Measurements from ENCODE around the gene BMPR1B. TPM values are rescaled to one million over a fixed set of nuclear protein-coding genes. Genes with fewer than 3 reads are reported as not detected.
A peak's percentile ranks its signal among the peaks of the same experiment; 100 is the strongest.

BMPR1B gene
- total RNA-seq (2021; ENCODE audit: unreplicated experiment): not detected
- not detected in 2 replicates for polyA plus RNA-seq (2012)
- Bru-seq, nascent RNA: percentile 12 among the genes with signal in this experiment
- BruChase-seq, experiment 1, labeled RNA remaining after a 6-hour chase: percentile 21 among the genes with signal in this experiment
- BruChase-seq, experiment 2, labeled RNA remaining after a 2-hour chase: percentile 18 among the genes with signal in this experiment
- long read RNA-seq: 0 reads

- H2AFZ ChIP-seq (ENCODE audit: low read depth, low read length, poor library complexity, severe bottlenecking): no peak within 1 kb of the TSS
- no peaks in the 10 kb centered on the region for H3K9me3 ChIP-seq (ENCODE audit: control insufficient read depth in 1 of 2, insufficient read depth in 1 of 2, low read depth in 1 of 2, low read length in 2 of 2)
- no peak within 1 kb of the TSS for H3K4me3 ChIP-seq (replicated peaks in 1 of 2; ENCODE audit: low read depth in 1 of 2, low read length in 2 of 2)
- POLR2A ChIA-PET: no interaction called here
- no peaks in the 10 kb centered on the region for H3K79me2 ChIP-seq (ENCODE audit: insufficient read depth, low read length)
- RAD21 ChIA-PET (ENCODE audit: low non-redundant PET in 1 of 2, low total read pairs in 2 of 2, uncharacterized antibody in 2 of 2, unreplicated experiment in 2 of 2): no interaction called here
- no peak within 1 kb of the TSS for H3K4me2 ChIP-seq (ENCODE audit: low read length)
- CTCF ChIA-PET: interaction anchor here (0.7 to 1.0 kb wide), 2 partner anchors 261 to 368 kb away, joined by 3 read pairs; no protein-coding TSS in a partner anchor
- H3K9ac ChIP-seq (ENCODE audit: low read length): no peak within 1 kb of the TSS
- H3K27me3 ChIP-seq (ENCODE audit: insufficient read depth, low read length): no peaks in the 10 kb centered on the region
- H3K36me3 ChIP-seq (ENCODE audit: control insufficient read depth in 1 of 2, insufficient read depth in 2 of 2, low read length in 2 of 2): no peaks in the 10 kb centered on the region
- no peak within 1 kb of the TSS for H3K27ac ChIP-seq (ENCODE audit: low read depth, low read length)
- no TSS peak for BruUV-seq (replicated peaks)
- H4K20me1 ChIP-seq (ENCODE audit: insufficient read depth): no peaks in the 10 kb centered on the region
- DNase-seq (ENCODE audit: low read depth, low spot score): no peak
- H3K4me1 ChIP-seq (ENCODE audit: control insufficient read depth in 1 of 2, insufficient read depth in 2 of 2, low read length in 2 of 2): no peaks in the 10 kb centered on the region
- intact Hi-C loops (cut with micrococcal nuclease): no loop called here
- ATAC-seq: no peak
- H3K9me2 ChIP-seq (ENCODE audit: insufficient read depth): no peaks in the 10 kb centered on the region
- TF ChIP-seq, protein P1, sequence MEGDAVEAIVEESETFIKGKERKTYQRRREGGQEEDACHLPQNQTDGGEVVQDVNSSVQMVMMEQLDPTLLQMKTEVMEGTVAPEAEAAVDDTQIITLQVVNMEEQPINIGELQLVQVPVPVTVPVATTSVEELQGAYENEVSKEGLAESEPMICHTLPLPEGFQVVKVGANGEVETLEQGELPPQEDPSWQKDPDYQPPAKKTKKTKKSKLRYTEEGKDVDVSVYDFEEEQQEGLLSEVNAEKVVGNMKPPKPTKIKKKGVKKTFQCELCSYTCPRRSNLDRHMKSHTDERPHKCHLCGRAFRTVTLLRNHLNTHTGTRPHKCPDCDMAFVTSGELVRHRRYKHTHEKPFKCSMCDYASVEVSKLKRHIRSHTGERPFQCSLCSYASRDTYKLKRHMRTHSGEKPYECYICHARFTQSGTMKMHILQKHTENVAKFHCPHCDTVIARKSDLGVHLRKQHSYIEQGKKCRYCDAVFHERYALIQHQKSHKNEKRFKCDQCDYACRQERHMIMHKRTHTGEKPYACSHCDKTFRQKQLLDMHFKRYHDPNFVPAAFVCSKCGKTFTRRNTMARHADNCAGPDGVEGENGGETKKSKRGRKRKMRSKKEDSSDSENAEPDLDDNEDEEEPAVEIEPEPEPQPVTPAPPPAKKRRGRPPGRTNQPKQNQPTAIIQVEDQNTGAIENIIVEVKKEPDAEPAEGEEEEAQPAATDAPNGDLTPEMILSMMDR (IDR thresholded peaks at IDR 0.05 in 2 of 3, conservative IDR thresholded peaks at IDR 0.05 in 1 of 3; ENCODE audit: borderline replicate concordance in 1 of 3, insufficient read depth in 1 of 3, low read depth in 2 of 3, low read length in 2 of 3): no peak
- TF ChIP-seq, protein P2, sequence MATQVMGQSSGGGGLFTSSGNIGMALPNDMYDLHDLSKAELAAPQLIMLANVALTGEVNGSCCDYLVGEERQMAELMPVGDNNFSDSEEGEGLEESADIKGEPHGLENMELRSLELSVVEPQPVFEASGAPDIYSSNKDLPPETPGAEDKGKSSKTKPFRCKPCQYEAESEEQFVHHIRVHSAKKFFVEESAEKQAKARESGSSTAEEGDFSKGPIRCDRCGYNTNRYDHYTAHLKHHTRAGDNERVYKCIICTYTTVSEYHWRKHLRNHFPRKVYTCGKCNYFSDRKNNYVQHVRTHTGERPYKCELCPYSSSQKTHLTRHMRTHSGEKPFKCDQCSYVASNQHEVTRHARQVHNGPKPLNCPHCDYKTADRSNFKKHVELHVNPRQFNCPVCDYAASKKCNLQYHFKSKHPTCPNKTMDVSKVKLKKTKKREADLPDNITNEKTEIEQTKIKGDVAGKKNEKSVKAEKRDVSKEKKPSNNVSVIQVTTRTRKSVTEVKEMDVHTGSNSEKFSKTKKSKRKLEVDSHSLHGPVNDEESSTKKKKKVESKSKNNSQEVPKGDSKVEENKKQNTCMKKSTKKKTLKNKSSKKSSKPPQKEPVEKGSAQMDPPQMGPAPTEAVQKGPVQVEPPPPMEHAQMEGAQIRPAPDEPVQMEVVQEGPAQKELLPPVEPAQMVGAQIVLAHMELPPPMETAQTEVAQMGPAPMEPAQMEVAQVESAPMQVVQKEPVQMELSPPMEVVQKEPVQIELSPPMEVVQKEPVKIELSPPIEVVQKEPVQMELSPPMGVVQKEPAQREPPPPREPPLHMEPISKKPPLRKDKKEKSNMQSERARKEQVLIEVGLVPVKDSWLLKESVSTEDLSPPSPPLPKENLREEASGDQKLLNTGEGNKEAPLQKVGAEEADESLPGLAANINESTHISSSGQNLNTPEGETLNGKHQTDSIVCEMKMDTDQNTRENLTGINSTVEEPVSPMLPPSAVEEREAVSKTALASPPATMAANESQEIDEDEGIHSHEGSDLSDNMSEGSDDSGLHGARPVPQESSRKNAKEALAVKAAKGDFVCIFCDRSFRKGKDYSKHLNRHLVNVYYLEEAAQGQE (IDR thresholded peaks at IDR 0.05; ENCODE audit: low read depth): no peak
- TF ChIP-seq CBX3 (IDR thresholded peaks at IDR 0.05; ENCODE audit: low read depth) (no peak), ELF1 (IDR thresholded peaks at IDR 0.05; ENCODE audit: borderline replicate concordance, low read depth) (no peak), SP1 (IDR thresholded peaks at IDR 0.05; ENCODE audit: low read depth) (no peak), ZFX (IDR thresholded peaks at IDR 0.05) (no peak), POLR2A (IDR thresholded peaks at IDR 0.05; ENCODE audit: borderline replicate concordance, extremely low read depth, insufficient read depth, insufficient read length) (no peak), TCF7L2 (IDR thresholded peaks at IDR 0.05; ENCODE audit: borderline replicate concordance, extremely low read depth, insufficient read depth, insufficient read length) (no peak), ATF3 (IDR thresholded peaks at IDR 0.05) (no peak), RAD21 (IDR thresholded peaks at IDR 0.05; ENCODE audit: low read depth) (no peak), ZBTB33 (IDR thresholded peaks at IDR 0.05; ENCODE audit: extremely low read depth, insufficient replicate concordance, low read length) (no peak), MAX (IDR thresholded peaks at IDR 0.05) (no peak), CEBPB (IDR thresholded peaks at IDR 0.05; ENCODE audit: low read depth) (no peak), YY1 (IDR thresholded peaks at IDR 0.05; ENCODE audit: extremely low read depth, insufficient replicate concordance, low read depth, low read length) (no peak), ZNF274 (IDR thresholded peaks at IDR 0.05; ENCODE audit: low read depth, low read length) (no peak), FOSL1 (IDR thresholded peaks at IDR 0.05; ENCODE audit: low read depth) (no peak), EZH2phosphoT487 (IDR thresholded peaks at IDR 0.05; ENCODE audit: borderline replicate concordance) (no peak)
Measured at GRCh38 chr4:94757192-94758140, at the start of gene BMPR1B. TSS of gene BMPR1B (plus strand) at chr4:94757955. CDS start at chr4:95104425, 346,470 bp downstream.

All from HCT116 (cell line).